ENCODE results near the gene MYBBP1A.

MYBBP1A gene

DNA sequence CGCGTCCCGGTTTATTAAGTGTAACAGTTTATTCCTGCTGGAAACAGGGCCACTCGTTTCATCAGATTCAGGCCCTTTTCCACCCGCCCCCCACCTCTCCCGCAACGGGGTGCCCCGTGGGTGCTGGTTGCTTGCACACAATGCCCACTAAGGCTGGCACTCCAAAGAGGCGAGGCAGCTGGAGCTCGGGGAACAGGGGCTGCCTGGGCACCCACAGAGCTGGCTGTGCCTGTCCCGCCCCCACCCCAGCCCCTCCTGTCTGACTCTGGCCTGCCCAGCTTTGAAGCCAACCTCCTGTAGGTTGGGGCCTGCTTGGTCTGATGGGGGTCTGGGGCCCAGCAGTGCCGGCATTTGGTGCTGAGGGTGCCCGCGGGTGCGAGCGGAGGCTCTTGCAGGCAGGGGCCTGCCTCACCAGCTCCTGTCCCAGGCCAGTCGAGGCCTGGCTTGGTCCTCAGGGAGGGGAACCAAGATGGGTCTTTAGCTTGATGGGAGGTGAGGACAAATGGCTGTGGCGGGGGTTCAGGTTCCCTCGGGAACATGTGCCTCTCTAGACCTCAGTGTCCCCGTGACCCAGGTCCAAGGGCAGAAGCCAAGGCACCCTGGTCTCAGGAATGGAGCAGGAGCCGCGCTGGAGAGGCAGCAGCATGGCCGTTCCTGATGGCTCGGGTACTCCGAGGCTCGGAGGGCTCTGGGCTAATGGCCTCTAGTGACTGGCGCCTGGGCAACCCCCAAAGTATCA, 20.1 kb downstream of the MYBBP1A start:
- Histone ChIP-seq H3K4me3 (ENCODE audit: low read length) (no peak overlapping the region), H3K27me3 (ENCODE audit: control insufficient read depth, insufficient read depth, low read length) (no peaks in the 10 kb centered on the region), H3K4me1 (ENCODE audit: control insufficient read depth, insufficient read depth, low read length) (peaks cover 36% of the 10 kb centered on the region), H3K9me3 (ENCODE audit: control insufficient read depth, low read length) (no peaks in the 10 kb centered on the region), H3K9ac (ENCODE audit: low read length) (no peak overlapping the region), H3K36me3 (ENCODE audit: control insufficient read depth, insufficient read depth, low read length) (peaks cover 7% of the 10 kb centered on the region)

DNA sequence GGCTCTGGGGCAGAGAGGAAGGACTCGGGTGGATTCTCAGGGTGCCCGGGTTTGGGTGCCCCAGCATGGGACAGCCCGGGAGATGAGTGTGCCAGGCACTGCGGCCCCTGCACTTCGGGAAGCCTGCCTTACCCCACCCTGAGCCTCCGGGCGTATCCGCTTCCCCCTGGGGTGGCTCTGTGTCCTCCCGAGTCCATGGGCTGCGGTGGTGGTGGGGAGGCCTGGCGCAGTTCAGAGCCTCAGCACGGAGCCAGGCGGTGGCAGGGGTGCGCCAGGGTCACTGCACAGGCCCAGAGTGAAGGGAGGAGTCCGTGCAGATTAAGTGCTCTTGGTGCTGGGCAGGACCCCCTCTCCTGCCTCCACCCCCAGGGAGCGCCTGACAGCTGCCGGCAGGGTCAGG, 20.7 kb downstream of the MYBBP1A start:
- H3K27me3 ChIP-seq (ENCODE audit: control insufficient read depth, insufficient read depth, low read length): no peaks in the 10 kb centered on the region
- peaks cover 3% of the 10 kb centered on the region for H3K36me3 ChIP-seq (ENCODE audit: control insufficient read depth, insufficient read depth, low read length)
- H3K4me3 ChIP-seq (ENCODE audit: low read length): no peak overlapping the region
- peak overlapping the region; percentile 15 for H3K9ac ChIP-seq (ENCODE audit: low read length)
- no peaks in the 10 kb centered on the region for H3K9me3 ChIP-seq (ENCODE audit: control insufficient read depth, low read length)
- H3K4me1 ChIP-seq (ENCODE audit: control insufficient read depth, insufficient read depth, low read length): peaks cover 35% of the 10 kb centered on the region

DNA sequence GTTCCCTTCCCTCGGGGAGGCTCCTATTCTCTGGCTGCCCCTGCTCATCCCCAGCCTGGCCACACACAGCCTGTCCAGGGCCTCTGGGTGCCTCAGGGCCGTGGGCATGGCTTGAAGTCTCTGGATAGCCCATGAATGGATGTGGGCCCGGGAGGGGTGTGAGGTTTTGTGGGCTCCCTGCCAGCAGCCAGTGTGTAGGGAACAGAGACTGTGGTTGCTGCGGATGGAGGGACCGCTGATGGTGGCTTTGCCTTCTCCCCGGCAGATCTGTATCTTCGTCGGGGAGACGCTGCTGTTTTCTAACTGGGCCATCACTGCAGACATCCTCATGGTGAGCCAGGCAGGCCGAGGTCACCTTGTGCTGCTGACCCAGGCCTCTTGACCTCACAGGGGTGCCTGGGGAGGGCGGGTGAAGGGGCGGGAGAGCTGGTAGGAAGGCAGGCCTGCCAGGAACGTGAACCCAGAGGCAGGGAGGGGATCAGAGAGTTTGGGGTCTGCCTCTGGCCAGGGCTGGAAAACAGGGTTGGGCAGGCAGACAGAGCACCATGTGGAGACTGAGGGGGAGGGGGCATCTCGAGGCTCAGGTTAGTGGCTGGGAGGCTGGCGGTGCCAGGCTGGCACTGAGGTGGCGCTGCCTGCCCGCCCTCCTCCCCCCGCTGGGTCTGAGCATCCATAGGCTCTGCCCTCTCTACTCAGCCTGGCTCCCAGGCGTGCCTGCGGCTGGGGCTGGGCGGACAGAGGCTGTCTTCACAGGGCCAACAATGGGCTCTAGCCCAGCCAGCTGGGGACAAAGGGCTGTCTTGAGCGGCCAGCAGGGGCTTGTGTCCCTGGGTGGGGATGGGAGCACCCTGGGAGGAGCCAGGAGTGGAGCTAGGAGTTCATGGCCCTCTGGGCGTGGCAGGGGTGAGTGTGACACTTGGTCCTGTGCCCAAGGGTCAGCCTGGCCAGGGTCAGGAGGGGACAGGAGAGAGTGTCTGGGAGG, 21.4 kb downstream of the MYBBP1A start:
- peak overlapping the region; percentile 15 for H3K9ac ChIP-seq (ENCODE audit: low read length)
- no peaks in the 10 kb centered on the region for H3K27me3 ChIP-seq (ENCODE audit: control insufficient read depth, insufficient read depth, low read length)
- peaks cover 35% of the 10 kb centered on the region for H3K4me1 ChIP-seq (ENCODE audit: control insufficient read depth, insufficient read depth, low read length)
- no peaks in the 10 kb centered on the region for H3K9me3 ChIP-seq (ENCODE audit: control insufficient read depth, low read length)
- no peak overlapping the region for H3K4me3 ChIP-seq (ENCODE audit: low read length)
- H3K36me3 ChIP-seq (ENCODE audit: control insufficient read depth, insufficient read depth, low read length): no peaks in the 10 kb centered on the region

DNA sequence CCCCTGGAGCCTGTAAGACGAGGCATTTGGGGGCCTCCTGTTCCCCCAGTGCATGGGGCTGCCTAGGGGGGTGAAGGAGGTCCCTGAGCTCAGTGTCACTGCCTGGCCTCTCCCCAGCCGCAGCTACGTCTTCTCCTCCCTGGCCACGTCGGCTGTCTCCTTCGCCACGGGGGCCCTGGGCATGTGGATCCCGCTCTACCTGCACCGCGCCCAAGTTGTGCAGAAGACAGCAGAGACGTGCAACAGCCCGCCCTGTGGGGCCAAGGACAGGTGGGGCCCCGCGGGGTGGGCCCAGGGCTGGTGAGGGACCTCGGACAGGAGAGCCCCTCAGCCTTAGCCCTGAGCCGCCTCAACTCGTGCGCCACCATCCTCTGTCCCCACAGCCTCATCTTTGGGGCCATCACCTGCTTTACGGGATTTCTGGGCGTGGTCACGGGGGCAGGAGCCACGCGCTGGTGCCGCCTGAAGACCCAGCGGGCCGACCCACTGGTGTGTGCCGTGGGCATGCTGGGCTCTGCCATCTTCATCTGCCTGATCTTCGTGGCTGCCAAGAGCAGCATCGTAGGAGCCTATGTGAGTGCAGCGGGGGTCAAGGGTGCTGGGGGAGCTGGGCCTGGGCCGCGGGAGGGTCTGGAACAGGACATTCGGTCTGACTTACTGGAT, 22.2 kb downstream of the MYBBP1A start:
- Histone ChIP-seq H3K36me3 (ENCODE audit: control insufficient read depth, insufficient read depth, low read length) (no peaks in the 10 kb centered on the region), H3K27me3 (ENCODE audit: control insufficient read depth, insufficient read depth, low read length) (no peaks in the 10 kb centered on the region), H3K4me1 (ENCODE audit: control insufficient read depth, insufficient read depth, low read length) (peaks cover 35% of the 10 kb centered on the region), H3K4me3 (ENCODE audit: low read length) (no peak overlapping the region), H3K9me3 (ENCODE audit: control insufficient read depth, low read length) (no peaks in the 10 kb centered on the region), H3K9ac (ENCODE audit: low read length) (no peak overlapping the region)

DNA sequence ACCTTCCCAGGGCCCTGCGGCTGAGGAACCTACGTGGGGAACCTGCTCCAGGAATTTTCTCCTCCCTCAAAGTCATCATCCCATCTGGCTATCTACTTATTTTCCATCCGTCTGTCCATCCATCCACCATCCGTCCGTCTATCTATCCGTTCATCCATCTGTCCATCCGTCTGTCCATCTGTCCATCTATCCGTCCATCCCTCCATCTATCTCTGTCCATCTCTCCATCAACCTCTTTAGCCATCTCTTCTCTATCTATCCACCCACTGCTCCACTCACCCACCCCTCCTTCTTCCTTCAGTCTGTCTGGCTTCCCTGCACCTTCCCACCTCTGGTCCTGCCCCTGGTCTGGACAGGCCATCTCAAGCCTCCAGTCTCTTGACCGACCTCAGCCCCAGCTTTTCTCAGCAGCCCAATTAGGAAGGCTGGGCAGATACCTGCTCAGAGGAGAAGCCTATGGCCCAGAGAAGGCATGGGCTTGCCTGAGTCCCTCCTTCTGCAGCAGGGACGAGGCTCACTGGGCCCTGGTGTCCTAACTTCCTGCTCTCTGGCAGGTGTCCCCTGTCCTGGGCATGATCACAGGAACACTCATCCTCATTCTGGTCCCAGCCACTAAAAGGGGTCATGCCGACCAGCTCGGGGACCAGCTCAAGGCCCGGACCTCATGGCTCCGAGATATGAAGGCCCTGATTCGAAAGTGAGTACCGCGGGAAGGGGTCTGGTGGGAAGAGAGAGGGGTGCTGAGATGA, 23.0 kb downstream of the MYBBP1A start:
- H3K4me1 ChIP-seq (ENCODE audit: control insufficient read depth, insufficient read depth, low read length): peaks cover 33% of the 10 kb centered on the region
- no peak overlapping the region for H3K9ac ChIP-seq (ENCODE audit: low read length)

DNA sequence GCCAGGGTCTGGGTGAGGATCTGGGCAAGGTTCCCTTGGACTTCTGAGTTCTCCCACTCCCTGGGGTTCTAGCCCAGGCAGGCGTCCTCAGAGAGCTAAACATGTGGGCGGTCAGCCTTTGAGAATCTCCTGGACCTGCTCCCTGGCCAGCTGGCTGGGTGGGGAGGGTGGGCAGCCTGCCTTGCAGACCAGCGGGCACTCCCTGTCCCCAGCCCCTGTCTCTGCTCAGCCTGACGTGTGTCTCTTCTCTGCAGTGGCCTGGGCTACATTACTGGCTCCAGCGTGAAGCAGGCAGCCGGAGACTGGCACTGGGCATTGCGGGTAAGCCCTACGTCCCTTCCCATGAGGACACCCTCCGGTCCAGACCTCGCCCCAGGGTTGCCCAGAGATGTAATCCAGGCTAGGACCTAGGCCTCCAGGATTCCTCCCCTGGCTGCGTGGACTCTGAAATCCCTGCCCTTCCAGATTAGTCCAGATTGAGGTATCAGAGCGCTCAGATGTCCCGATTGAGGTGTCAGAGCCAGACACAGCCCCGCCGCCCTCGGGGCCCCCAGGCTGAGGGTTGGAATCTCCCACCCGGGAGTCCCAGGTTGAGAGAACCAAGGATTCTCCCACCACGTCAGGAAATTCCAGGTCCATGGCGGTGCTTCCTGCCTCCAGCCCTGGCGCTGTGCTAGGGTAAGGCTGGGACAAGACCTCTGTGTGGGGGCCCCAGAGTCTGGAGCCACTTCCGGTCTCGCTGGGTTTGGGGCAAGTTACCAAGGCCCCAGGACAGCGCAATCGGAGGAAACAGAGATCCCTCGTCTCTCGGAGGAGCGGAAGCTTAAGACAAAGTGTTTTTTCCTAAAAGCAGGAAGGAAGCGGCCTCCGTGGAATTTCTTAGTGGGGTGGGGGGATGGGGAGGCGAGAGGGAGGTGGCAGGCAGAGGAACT, 24.1 kb downstream of the MYBBP1A start:
- Histone ChIP-seq H3K4me3 (ENCODE audit: low read length) (no peak overlapping the region), H3K4me1 (ENCODE audit: control insufficient read depth, insufficient read depth, low read length) (peaks cover 22% of the 10 kb centered on the region), H3K27me3 (ENCODE audit: control insufficient read depth, insufficient read depth, low read length) (no peaks in the 10 kb centered on the region), H3K36me3 (ENCODE audit: control insufficient read depth, insufficient read depth, low read length) (no peaks in the 10 kb centered on the region), H3K9ac (ENCODE audit: low read length) (no peak overlapping the region), H3K9me3 (ENCODE audit: control insufficient read depth, low read length) (no peaks in the 10 kb centered on the region)

More for the DNA sequence above, 23.0 kb downstream of the MYBBP1A start:
- Histone ChIP-seq H3K4me3 (ENCODE audit: low read length) (no peak overlapping the region), H3K9me3 (ENCODE audit: control insufficient read depth, low read length) (no peaks in the 10 kb centered on the region), H3K27me3 (ENCODE audit: control insufficient read depth, insufficient read depth, low read length) (no peaks in the 10 kb centered on the region), H3K36me3 (ENCODE audit: control insufficient read depth, insufficient read depth, low read length) (no peaks in the 10 kb centered on the region)

DNA sequence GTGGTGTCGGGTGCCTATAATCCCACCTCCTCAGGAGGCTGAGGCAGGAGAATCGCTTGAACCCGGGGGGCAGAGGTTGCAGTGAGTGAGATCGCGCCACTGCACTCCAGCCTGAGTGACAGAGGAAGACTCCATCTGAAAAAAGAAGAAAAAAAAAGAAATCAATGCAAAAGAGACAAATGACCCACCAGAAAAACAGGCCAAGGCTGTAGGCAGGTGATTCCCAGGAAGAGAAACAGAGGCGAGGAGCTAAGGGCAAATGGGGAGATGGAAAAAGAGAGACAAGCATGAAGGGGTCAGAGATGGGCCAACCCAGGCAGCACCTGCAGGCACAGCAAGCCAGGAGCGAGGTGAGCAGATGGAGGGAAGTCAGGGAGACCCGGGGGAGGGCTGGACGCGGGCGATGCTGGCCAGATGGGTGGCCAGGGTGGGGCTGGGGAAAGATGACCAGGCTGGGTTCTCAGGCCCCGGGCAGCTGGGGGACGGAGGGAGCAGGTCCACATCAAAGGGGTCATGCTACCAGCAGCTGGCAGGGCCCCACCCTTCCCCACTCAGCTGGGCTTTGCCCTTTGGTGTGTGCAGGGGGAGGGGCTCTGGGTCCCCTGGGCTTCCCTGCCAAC, 25.5 kb downstream of the MYBBP1A start:
- H3K9me3 ChIP-seq (ENCODE audit: control insufficient read depth, low read length): no peaks in the 10 kb centered on the region
- no peaks in the 10 kb centered on the region for H3K27me3 ChIP-seq (ENCODE audit: control insufficient read depth, insufficient read depth, low read length)
- no peak overlapping the region for H3K9ac ChIP-seq (ENCODE audit: low read length)
- no peak overlapping the region for H3K4me3 ChIP-seq (ENCODE audit: low read length)
- H3K4me1 ChIP-seq (ENCODE audit: control insufficient read depth, insufficient read depth, low read length): peaks cover 16% of the 10 kb centered on the region
- H3K36me3 ChIP-seq (ENCODE audit: control insufficient read depth, insufficient read depth, low read length): no peaks in the 10 kb centered on the region

DNA sequence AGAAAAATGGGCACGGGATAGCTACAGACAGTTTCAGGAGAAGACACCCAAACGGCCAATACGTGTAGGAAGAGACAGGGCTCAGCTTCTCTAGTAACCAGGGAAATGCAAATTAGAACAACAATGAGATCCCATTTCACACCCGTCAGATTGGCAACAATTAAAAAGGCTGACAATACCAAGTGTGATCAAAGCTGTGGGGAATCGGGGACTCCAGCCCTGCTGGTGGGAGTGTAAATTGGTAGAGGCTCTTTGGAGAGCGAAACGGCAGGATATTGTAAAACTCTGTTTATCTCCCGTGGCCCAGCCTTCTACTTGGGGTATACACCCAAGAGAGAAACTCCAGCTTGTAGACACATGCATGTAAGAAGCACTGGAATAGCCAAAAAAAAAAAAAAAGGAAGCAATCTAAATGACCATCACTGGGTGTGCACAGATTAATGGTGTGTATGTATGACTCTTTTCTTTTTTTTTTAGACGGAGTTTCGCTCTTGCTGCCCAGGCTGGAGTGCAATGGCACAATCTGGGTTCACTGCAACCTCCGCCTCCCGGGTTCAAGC, 27.5 kb downstream of the MYBBP1A start:
- Histone ChIP-seq H3K36me3 (ENCODE audit: control insufficient read depth, insufficient read depth, low read length) (no peaks in the 10 kb centered on the region), H3K4me1 (ENCODE audit: control insufficient read depth, insufficient read depth, low read length) (peaks cover 2% of the 10 kb centered on the region), H3K27me3 (ENCODE audit: control insufficient read depth, insufficient read depth, low read length) (no peaks in the 10 kb centered on the region), H3K4me3 (ENCODE audit: low read length) (no peak overlapping the region), H3K9me3 (ENCODE audit: control insufficient read depth, low read length) (no peaks in the 10 kb centered on the region), H3K9ac (ENCODE audit: low read length) (no peak overlapping the region)

DNA sequence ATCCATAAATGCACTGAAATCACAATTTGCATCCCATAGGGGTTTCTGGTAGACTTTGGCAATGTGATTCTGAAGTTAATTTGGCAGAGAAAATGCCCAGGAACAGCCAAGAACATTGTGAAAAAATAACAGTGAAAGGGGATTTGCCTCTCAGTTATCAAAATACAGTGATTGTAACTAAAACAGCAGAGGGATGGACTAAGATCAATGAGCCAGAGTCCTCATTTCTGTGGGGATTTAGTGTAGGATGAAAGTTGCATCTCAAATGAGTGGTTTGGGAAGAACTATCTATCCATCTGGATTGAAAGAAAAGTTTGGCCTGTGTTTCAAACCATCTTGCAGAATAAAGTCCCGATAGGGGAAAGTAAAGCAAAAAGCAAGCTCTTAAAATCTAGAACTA, 28.1 kb downstream of the MYBBP1A start:
- Histone ChIP-seq H3K9me3 (ENCODE audit: control insufficient read depth, low read length) (no peaks in the 10 kb centered on the region), H3K4me3 (ENCODE audit: low read length) (no peak overlapping the region), H3K9ac (ENCODE audit: low read length) (no peak overlapping the region), H3K36me3 (ENCODE audit: control insufficient read depth, insufficient read depth, low read length) (no peaks in the 10 kb centered on the region), H3K4me1 (ENCODE audit: control insufficient read depth, insufficient read depth, low read length) (peaks cover 8% of the 10 kb centered on the region), H3K27me3 (ENCODE audit: control insufficient read depth, insufficient read depth, low read length) (no peaks in the 10 kb centered on the region)

DNA sequence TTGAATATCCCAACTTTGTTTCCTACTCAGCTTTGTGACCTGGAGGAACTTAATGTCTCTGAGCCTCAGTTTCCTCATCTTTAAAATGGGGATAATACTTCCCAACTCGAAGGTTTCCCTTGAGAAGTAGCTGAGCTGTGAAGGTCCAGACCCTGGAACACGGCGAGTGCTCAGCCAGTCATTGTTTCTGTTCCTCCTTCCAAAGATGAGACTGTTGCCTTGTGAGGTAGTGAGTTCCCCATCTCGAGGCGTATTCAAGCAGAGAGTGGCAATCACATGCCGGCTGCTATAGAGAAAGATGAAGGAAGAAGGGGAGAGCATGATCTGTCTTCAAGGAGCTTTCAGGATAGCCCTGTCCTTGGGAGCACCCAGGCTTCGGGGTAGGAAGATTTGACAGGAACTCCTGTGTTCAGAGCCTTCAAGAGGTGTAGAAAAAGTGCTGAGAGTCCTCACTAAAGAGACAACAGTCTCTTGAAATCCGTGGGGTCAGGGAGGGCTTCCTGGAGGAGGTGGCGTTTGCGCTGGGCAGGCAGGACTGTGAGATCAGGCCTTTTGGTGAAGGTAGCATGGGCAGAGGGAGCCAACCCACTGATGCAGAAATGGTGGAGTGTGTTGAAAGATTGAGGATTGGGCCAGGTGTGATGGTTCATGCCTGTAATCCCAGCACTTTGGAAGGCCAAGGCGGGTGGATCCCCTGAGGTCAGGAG, 29.3 kb downstream of the MYBBP1A start:
- H3K9ac ChIP-seq (ENCODE audit: low read length): no peak overlapping the region
- H3K27me3 ChIP-seq (ENCODE audit: control insufficient read depth, insufficient read depth, low read length): no peaks in the 10 kb centered on the region
- no peaks in the 10 kb centered on the region for H3K36me3 ChIP-seq (ENCODE audit: control insufficient read depth, insufficient read depth, low read length)
- no peak overlapping the region for H3K4me3 ChIP-seq (ENCODE audit: low read length)
- peaks cover 20% of the 10 kb centered on the region for H3K4me1 ChIP-seq (ENCODE audit: control insufficient read depth, insufficient read depth, low read length)
- H3K9me3 ChIP-seq (ENCODE audit: control insufficient read depth, low read length): no peaks in the 10 kb centered on the region

Measured in mucosa of stomach (tissue), 1 donor.